HCT116 (cell line): ENCODE data around the gene PNPLA6. TPM values are rescaled to one million over a fixed set of nuclear protein-coding genes. Genes with fewer than 3 reads are reported as not detected.

ENCODE experiments used
- ATAC-seq: fragments of 200-7000 bp; cut with Tn5 transposase; 2 replicates; pipeline ENCODE4 v1.9.1; 2020; ENCODE audit warnings: mild to moderate bottlenecking, moderate library complexity
- BruUV-seq: library from RNA; stranded (reverse); fragments of 400-500 nt; replicated peaks from 2 replicates; lab custom pipeline; 2021; lab: Mats Ljungman, UMichigan
- CTCF ChIA-PET: fragments of 300-600 bp; sonication (Branson Sonifier 250); formaldehyde crosslinking; loops from one replicate; lab custom pipeline; 2021; ENCODE audit warnings: antibody characterized with exemption; lab: Charles Lee
- POLR2A ChIA-PET: fragments of 300-600, 350-600 bp; sonication (Branson Sonifier 250); formaldehyde crosslinking; loops from one replicate; lab custom pipeline; 2021; ENCODE audit warnings: antibody characterized with exemption; lab: Charles Lee
- RAD21 ChIA-PET, 2 experiments: fragments of 300-600 bp; sonication (Branson Sonifier 250); formaldehyde crosslinking; loops; one replicate each; lab custom pipeline; 2023; ENCODE audit warnings: low total read pairs in 2 of 2; ENCODE audit not compliant: uncharacterized antibody in 2 of 2, unreplicated experiment in 2 of 2, low non-redundant PET in 1 of 2; lab: Charles Lee
- DNase-seq: peaks from one replicate; pipeline ENCODE4 v3.0.0-alpha.2; 2010; ENCODE audit warnings: low read depth, low spot score
- H2AFZ ChIP-seq: fragments of 200-600 bp; shearing (Covaris generic), sonication (generic); 2 replicates; pipeline ENCODE4 v1.6.1; 2017; ENCODE audit warnings: low read depth, mixed run types, mixed read lengths, antibody characterized with exemption, low read length; ENCODE audit not compliant: poor library complexity, severe bottlenecking
- H3K27ac ChIP-seq: 2 replicates; pipeline ENCODE4 v1.5.1; 2012; ENCODE audit warnings: low read depth, low read length
- H3K27me3 ChIP-seq: fragments of 200-600 bp; sonication (generic); 2 replicates; pipeline ENCODE4 v1.6.1; 2016; ENCODE audit warnings: mixed run types, low read length, mixed read lengths; ENCODE audit not compliant: insufficient read depth
- H3K36me3 ChIP-seq, 2 experiments: fragments of 200-500 bp in 1 of 2; fragments of 200-600 bp in 1 of 2; sonication (Bioruptor generic) in 1 of 2; sonication (generic) in 1 of 2; 2 replicates each; pipeline versions ENCODE4 v1.5.1 to v1.6.1; 2014 to 2016; ENCODE audit warnings: low read length in 2 of 2, inconsistent platforms in 1 of 2, mixed read lengths in 1 of 2, mixed run types in 1 of 2; ENCODE audit not compliant: insufficient read depth in 2 of 2, control insufficient read depth in 1 of 2
- H3K4me1 ChIP-seq, 2 experiments: fragments of 200-600 bp in 1 of 2; sonication (generic) in 1 of 2; 2 replicates each; pipeline versions ENCODE4 v1.5.1 to v1.6.1; 2012 to 2017; ENCODE audit warnings: low read length in 2 of 2, inconsistent platforms in 1 of 2, mild to moderate bottlenecking in 1 of 2, mixed read lengths in 1 of 2, mixed run types in 1 of 2, moderate library complexity in 1 of 2; ENCODE audit not compliant: insufficient read depth in 2 of 2, control insufficient read depth in 1 of 2
- H3K4me2 ChIP-seq: fragments of 200-600 bp; sonication (generic); 2 replicates; pipeline ENCODE4 v1.6.1; 2017; ENCODE audit warnings: mixed run types, low read length, mixed read lengths
- H3K4me3 ChIP-seq, 2 experiments: fragments of 200-600 bp in 1 of 2; sonication (generic) in 1 of 2; replicated peaks in 1 of 2; 2 replicates each; pipeline ENCODE4 v1.5.1; 2011 to 2016; ENCODE audit warnings: low read length in 2 of 2, control low read depth in 1 of 2, low read depth in 1 of 2, mild to moderate bottlenecking in 1 of 2, mixed read lengths in 1 of 2, mixed run types in 1 of 2
- H3K79me2 ChIP-seq: fragments of 200-600 bp; sonication (generic); 2 replicates; pipeline ENCODE4 v1.6.1; 2017; ENCODE audit warnings: mild to moderate bottlenecking, mixed run types, low read length, moderate library complexity, mixed read lengths; ENCODE audit not compliant: insufficient read depth
- H3K9ac ChIP-seq: fragments of 200-600 bp; sonication (generic); 2 replicates; pipeline ENCODE4 v1.6.1; 2016; ENCODE audit warnings: low read length, mixed read lengths
- H3K9me2 ChIP-seq: fragments of 200-600 bp; sonication (generic), shearing (Covaris generic); 2 replicates; pipeline ENCODE4 v1.6.1; 2017; ENCODE audit warnings: mixed run types, mild to moderate bottlenecking, moderate library complexity; ENCODE audit not compliant: insufficient read depth
- H3K9me3 ChIP-seq, 2 experiments: fragments of 200-500 bp in 1 of 2; fragments of 200-600 bp in 1 of 2; sonication (Bioruptor generic) in 1 of 2; sonication (generic) in 1 of 2; 2 replicates each; pipeline ENCODE4 v1.6.1; 2014 to 2017; ENCODE audit warnings: low read length in 2 of 2, mixed read lengths in 2 of 2, inconsistent platforms in 1 of 2, low read depth in 1 of 2, mild to moderate bottlenecking in 1 of 2, mixed run types in 1 of 2, moderate library complexity in 1 of 2; ENCODE audit not compliant: control insufficient read depth in 1 of 2, insufficient read depth in 1 of 2
- H4K20me1 ChIP-seq: fragments of 200-600 bp; sonication (generic), shearing (Covaris generic); 2 replicates; pipeline ENCODE4 v1.6.1; 2017; ENCODE audit warnings: mixed run types, mild to moderate bottlenecking, moderate library complexity; ENCODE audit not compliant: insufficient read depth
- CBX3 ChIP-seq: IDR thresholded peaks from 2 replicates; pipeline ENCODE4 v1.6.1; 2012; ENCODE audit warnings: low read depth
- CEBPB ChIP-seq: IDR thresholded peaks from 2 replicates; pipeline ENCODE4 v1.6.1; 2012; ENCODE audit warnings: low read depth
- ELF1 ChIP-seq: IDR thresholded peaks from 2 replicates; pipeline ENCODE4 v1.6.1; 2012; ENCODE audit warnings: low read depth, borderline replicate concordance
- EZH2 ChIP-seq: fragments of 200-600 bp; sonication (generic); IDR thresholded peaks from 2 replicates; pipeline ENCODE4 v1.6.1; 2017; ENCODE audit warnings: antibody characterized with exemption, mixed run types
- JUND ChIP-seq: IDR thresholded peaks from 2 replicates; pipeline ENCODE4 v1.6.1; 2012
- POLR2AphosphoS5 ChIP-seq: IDR thresholded peaks from 2 replicates; pipeline ENCODE4 v1.6.1; 2011; ENCODE audit warnings: mild to moderate bottlenecking, low read depth, low read length, moderate library complexity
- SP1 ChIP-seq: IDR thresholded peaks from 2 replicates; pipeline ENCODE4 v1.6.1; 2012; ENCODE audit warnings: low read depth
- SRF ChIP-seq: IDR thresholded peaks from 2 replicates; pipeline ENCODE4 v1.6.1; 2012; ENCODE audit warnings: low read depth
- YY1 ChIP-seq: IDR thresholded peaks from 2 replicates; pipeline ENCODE4 v1.6.1; 2011; ENCODE audit warnings: low read length, low read depth, moderate library complexity, mild to moderate bottlenecking; ENCODE audit not compliant: insufficient replicate concordance; ENCODE audit errors: extremely low read depth
- intact Hi-C: fragments of 100-400 bp; cut with micrococcal nuclease; formaldehyde crosslinking; loops from 2 replicates; pipeline ENCODE4 v1.10.0; 2022
- total RNA-seq: library from RNA; stranded (reverse); gene quantifications from one replicate; pipeline ENCODE4 v1.2.1, GENCODE V29; 2021; ENCODE audit not compliant: unreplicated experiment
- TF ChIP-seq, protein P1 (sequence below): IDR thresholded peaks from 2 replicates; pipeline ENCODE4 v1.6.1; 2012
- TF ChIP-seq, protein P2 (sequence below): IDR thresholded peaks from 2 replicates; pipeline ENCODE4 v1.6.1; 2012; ENCODE audit warnings: low read depth

PNPLA6 gene
- total RNA-seq, 1 experiment from 2014 or later, result 159 TPM

DNA sequence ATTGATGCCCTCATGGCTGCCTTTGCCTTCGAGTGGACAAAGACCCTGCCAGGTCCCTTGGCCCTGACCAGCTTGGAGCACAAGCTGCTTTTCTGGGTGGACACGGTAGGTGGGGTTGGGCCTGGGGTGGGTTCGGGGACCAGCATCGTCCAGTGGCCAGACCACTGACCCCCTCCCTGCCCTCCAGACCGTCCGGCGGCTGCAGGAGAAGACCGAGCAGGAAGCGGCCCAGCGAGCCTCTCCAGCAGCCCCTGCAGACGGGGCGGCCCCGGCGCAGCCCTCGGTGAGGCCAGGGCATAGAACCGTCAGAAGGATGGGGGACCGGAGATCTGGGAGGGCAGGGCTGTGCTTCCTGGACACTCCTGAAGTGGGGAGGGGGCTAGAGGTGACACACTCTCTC, 70.8 kb downstream of the PNPLA6 start:
- Histone ChIP-seq H4K20me1 (no peaks in the 10 kb centered on the region), H3K27ac (no peak overlapping the region), H3K4me1 (peaks cover 10 to 40% of the 10 kb centered on the region in 2 experiments), H3K36me3 (peaks cover 3 to 7% of the 10 kb centered on the region in 2 experiments), H3K4me3 (no peak overlapping the region), H3K27me3 (no peaks in the 10 kb centered on the region), H3K4me2 (no peak overlapping the region), H3K9ac (no peak overlapping the region)
- intact Hi-C loops, result no loop called here
- ChIA-PET RAD21 (no interaction called here), POLR2A (interaction anchor here (0.7 to 1.6 kb wide), 4 partner anchors 10 to 100 kb away, joined by 3 to 10 read pairs (median 4); partner anchors contain the start of genes CAMSAP3, PCP2, PET100 and XAB2)
- no peak for DNase-seq
- BruUV-seq, result no TSS peak
- ATAC-seq, result no peak
- TF ChIP-seq, protein P1, sequence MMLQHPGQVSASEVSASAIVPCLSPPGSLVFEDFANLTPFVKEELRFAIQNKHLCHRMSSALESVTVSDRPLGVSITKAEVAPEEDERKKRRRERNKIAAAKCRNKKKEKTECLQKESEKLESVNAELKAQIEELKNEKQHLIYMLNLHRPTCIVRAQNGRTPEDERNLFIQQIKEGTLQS, result no peak
- TF ChIP-seq SRF (no peak), CBX3 (no peak), ELF1 (no peak), CEBPB (no peak), EZH2 (no peak), JUND (no peak), POLR2AphosphoS5 (no peak), SP1 (no peak), YY1 (no peak)
- TF ChIP-seq, protein P2, sequence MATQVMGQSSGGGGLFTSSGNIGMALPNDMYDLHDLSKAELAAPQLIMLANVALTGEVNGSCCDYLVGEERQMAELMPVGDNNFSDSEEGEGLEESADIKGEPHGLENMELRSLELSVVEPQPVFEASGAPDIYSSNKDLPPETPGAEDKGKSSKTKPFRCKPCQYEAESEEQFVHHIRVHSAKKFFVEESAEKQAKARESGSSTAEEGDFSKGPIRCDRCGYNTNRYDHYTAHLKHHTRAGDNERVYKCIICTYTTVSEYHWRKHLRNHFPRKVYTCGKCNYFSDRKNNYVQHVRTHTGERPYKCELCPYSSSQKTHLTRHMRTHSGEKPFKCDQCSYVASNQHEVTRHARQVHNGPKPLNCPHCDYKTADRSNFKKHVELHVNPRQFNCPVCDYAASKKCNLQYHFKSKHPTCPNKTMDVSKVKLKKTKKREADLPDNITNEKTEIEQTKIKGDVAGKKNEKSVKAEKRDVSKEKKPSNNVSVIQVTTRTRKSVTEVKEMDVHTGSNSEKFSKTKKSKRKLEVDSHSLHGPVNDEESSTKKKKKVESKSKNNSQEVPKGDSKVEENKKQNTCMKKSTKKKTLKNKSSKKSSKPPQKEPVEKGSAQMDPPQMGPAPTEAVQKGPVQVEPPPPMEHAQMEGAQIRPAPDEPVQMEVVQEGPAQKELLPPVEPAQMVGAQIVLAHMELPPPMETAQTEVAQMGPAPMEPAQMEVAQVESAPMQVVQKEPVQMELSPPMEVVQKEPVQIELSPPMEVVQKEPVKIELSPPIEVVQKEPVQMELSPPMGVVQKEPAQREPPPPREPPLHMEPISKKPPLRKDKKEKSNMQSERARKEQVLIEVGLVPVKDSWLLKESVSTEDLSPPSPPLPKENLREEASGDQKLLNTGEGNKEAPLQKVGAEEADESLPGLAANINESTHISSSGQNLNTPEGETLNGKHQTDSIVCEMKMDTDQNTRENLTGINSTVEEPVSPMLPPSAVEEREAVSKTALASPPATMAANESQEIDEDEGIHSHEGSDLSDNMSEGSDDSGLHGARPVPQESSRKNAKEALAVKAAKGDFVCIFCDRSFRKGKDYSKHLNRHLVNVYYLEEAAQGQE, result no peak
- TF ChIP-seq, all 23 proteins: peak for 0
- CTCF ChIA-PET, result interaction anchor here (1.0 kb wide), 1 partner anchor 46 kb away, joined by 5 read pairs; no protein-coding TSS in a partner anchor
- Histone ChIP-seq H3K9me2 (no peaks in the 10 kb centered on the region), H2AFZ (no peak overlapping the region), H3K79me2 (peaks cover 19% of the 10 kb centered on the region), H3K9me3 (no peaks in the 10 kb centered on the region)
